GM06990 (cell line): Measurements from ENCODE around the gene ADAMTS6.

Experiments used
- DNase-seq: peaks from one replicate; pipeline ENCODE4 v3.0.0-alpha.2; 2011; ENCODE audit not compliant: insufficient read length; ENCODE audit errors: extremely low read depth
- H3K27me3 ChIP-seq: replicated peaks from 2 replicates; pipeline ENCODE4 v1.6.0; 2011; ENCODE audit warnings: low read length; ENCODE audit not compliant: control insufficient read depth, insufficient read depth
- H3K36me3 ChIP-seq: 2 replicates; pipeline ENCODE4 v1.5.1; 2011; ENCODE audit warnings: low read length; ENCODE audit not compliant: control insufficient read depth, insufficient read depth
- H3K4me3 ChIP-seq: replicated peaks from 2 replicates; pipeline ENCODE4 v1.5.1; 2011; ENCODE audit warnings: low read depth, mild to moderate bottlenecking, control low read depth, low read length
- TF ChIP-seq, protein P1 (sequence below): IDR thresholded peaks from 2 replicates; pipeline ENCODE4 v1.5.1; 2011; ENCODE audit warnings: low read length, control low read depth, mild to moderate bottlenecking, inconsistent platforms; ENCODE audit not compliant: insufficient read depth, poor library complexity, severe bottlenecking

ADAMTS6 gene

DNA sequence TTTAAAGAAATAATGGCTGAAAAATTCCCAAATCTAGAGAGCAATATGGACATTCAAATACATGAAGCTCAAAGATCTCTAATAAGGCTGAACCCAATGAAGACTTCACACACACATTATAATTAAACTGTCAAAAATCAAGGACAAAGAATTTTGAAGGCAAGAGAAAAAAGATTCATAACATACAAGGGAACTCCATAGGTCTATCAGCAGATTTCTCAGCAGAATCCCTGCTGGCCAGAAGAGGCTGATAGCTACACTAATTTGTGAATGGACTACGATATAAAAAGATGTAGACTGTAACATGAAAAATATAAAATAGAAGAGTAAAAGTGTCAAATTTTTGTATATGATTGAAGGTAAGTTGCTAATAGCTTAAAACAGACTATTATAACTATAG is 251.9 kb downstream of the ADAMTS6 start:
- no peaks in the 10 kb centered on the region for H3K27me3 ChIP-seq
- H3K4me3 ChIP-seq, result no peak overlapping the region
- H3K36me3 ChIP-seq, result no peaks in the 10 kb centered on the region
- no peak for DNase-seq
- TF ChIP-seq, protein P1, sequence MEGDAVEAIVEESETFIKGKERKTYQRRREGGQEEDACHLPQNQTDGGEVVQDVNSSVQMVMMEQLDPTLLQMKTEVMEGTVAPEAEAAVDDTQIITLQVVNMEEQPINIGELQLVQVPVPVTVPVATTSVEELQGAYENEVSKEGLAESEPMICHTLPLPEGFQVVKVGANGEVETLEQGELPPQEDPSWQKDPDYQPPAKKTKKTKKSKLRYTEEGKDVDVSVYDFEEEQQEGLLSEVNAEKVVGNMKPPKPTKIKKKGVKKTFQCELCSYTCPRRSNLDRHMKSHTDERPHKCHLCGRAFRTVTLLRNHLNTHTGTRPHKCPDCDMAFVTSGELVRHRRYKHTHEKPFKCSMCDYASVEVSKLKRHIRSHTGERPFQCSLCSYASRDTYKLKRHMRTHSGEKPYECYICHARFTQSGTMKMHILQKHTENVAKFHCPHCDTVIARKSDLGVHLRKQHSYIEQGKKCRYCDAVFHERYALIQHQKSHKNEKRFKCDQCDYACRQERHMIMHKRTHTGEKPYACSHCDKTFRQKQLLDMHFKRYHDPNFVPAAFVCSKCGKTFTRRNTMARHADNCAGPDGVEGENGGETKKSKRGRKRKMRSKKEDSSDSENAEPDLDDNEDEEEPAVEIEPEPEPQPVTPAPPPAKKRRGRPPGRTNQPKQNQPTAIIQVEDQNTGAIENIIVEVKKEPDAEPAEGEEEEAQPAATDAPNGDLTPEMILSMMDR, result no peak

DNA sequence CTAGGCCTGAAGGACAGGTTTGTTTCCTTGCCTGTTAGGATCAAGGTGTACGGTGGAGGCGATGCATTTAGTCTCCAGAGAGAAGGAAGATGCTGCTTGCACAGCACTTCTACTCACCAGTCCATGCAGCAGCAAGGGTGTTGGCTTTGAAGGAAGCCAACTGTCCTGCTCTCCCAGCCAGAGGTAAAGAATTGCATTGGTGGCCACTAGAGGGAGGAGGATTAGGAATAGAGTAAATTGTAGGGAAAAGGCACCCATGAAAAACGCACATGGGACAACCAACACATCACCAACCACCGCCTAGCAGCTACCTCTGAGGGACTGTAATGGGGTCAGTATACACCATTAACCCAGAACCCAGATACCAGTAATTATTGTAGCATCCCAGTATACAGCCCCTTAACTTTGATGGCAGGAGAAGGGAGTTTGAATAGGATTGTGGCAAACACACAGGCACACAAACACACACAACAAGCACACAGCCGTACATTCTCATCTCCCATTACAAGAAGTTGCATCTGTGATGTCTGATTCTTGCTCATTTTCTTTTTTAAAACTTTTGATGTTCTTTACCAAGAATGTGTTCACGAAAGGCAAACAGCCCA is 267.7 kb downstream of the ADAMTS6 start:
- Histone ChIP-seq H3K4me3 (no peak overlapping the region), H3K36me3 (no peaks in the 10 kb centered on the region), H3K27me3 (no peaks in the 10 kb centered on the region)
- TF ChIP-seq, protein P1, result peak; percentile 45
- DNase-seq, result no peak

DNA sequence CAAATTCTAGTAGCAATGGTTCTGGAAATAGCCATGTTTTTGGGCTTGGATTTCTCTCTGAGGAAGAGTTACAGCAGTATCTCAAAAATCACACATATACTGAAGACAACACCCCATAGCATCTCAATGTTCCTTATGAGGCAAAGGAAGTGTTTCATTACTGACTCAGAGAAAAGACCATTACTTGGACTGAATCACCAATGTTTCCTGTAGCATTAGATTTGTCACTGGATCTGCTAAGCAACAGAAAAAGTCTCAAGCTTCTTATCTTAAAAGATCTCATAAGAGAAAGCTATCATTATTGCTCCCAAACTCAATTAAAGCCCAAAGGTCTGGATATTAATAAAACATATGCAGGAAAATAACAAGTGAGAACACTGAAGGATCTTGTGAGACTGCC is 272.4 kb downstream of the ADAMTS6 start:
- no peaks in the 10 kb centered on the region for H3K36me3 ChIP-seq
- H3K4me3 ChIP-seq, result no peak overlapping the region
- TF ChIP-seq, protein P1, result no peak
- H3K27me3 ChIP-seq, result no peaks in the 10 kb centered on the region
- no peak for DNase-seq

DNA sequence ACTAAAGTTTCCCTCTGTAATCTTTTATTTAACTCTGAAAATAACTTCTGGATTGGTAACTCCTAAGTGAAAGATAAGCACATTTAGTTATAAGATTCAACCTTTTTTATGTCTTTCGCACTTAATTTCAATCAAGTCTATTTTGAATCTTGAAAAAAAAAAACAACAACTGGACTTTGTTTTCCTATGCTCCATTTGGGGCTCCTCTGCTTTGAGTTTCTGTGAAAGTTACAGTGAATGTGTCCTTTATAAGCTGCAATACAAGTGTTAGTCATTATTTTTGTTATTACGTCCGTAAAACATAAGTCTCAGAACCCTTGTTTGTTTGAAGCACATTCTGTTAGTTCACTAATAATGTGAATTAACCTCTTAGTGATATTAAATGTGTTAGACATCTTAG is 276.8 kb downstream of the ADAMTS6 start:
- Histone ChIP-seq H3K36me3 (no peaks in the 10 kb centered on the region), H3K27me3 (no peaks in the 10 kb centered on the region), H3K4me3 (no peak overlapping the region)
- no peak for DNase-seq
- TF ChIP-seq, protein P1, result no peak

DNA sequence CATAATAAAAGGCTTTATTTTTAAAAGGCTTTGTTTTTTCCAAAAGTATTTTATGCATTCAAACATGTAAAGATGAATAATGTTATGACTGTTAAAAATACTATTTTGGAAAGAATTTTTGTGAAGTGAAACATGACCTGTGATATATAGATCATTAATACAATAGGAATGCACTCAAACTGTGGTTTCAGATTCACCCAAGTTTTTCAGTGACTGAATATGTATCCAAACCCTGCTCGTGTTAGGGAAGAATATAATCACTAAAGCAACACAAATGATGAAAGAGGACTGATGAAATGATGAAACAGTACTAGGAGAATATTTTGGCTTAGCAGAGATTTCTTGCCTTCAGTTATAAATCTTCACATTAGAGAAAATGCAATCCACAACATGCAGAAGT is 278.0 kb downstream of the ADAMTS6 start:
- no peaks in the 10 kb centered on the region for H3K27me3 ChIP-seq
- DNase-seq, result peak; percentile 39
- no peaks in the 10 kb centered on the region for H3K36me3 ChIP-seq
- TF ChIP-seq, protein P1, result no peak
- no peak overlapping the region for H3K4me3 ChIP-seq

DNA sequence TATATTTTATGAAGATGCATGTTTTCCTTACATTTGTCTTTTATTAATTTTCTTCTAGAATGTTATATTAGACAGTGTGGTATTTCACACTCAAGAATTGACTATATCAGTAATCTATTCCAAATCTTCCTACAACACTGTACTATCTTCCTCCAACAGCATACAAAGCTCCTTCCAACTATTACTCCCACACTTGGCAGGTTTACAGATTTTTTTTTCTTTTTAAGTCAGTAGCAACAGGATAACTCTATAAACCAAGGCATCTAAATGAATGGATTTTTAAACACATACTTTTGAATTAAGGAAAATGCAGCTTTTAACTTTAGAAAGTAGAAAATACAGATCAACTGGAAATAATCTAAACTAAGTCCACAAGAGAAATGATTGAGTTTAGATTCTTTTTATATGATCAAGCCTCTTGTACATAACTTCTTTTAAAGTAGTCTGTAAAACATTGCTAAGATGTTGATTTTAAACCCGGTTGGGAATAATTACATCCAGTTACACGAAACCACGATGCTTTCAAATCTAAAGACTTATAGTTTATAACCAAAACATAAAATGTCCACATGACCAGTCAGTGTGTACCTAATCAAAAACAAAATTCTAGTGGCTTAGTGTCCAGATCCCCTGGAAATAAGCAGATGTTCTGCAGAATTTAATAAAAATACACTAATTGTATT is 281.6 kb downstream of the ADAMTS6 start:
- H3K36me3 ChIP-seq, result no peaks in the 10 kb centered on the region
- no peak overlapping the region for H3K4me3 ChIP-seq
- H3K27me3 ChIP-seq, result no peaks in the 10 kb centered on the region
- TF ChIP-seq, protein P1, result no peak
- DNase-seq, result no peak
